ENCODE measurements around the gene SHOX.

Gene SHOX

GRCh38 chrX:689983-690382 is 59.4 kb downstream of the SHOX start:
- DNase-seq: no peak
- intact Hi-C loops (cut with DNase I): no loop called here

DNA sequence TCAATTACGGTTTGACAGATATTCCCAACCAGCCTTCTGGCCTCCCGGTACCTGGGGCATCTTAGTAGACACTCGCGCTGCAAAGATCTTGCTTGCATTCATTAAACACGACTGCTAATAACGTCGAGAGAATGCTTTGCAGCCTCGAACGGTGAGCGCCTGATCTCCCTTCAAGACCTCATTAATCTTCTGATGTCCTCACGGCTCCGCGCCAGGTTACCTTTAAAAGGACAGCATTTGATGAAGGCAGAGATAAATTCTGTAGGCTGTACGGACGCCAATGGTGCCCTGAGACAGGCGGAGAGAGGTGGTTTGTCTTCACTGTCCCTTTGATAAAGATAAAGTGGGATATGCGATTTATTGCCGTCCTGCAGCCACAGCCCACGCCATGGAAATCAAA is 64.2 kb downstream of the SHOX start:
- DNase-seq: no peak
- intact Hi-C loops (cut with DNase I): no loop called here

DNA sequence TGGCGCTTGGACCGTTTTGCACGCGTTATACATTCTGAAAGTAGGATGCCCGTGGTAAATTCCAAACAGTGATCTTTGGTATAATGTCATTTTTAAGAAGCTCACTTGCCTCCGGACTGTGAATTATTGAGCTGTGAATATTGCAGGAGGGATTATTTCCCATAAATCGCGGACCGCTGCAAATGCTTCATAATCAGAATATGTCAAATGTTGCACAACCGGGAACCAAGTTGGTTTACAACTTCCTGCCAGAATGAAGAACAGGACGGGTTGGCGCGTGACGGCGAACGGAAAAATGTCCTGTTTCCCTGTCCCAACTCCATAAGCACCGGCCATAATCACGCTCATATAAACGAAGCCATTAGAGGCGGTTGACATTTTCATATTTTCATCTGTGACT is 67.6 kb downstream of the SHOX start:
- DNase-seq: peak in 1 of 42 donors; percentile 32
- intact Hi-C loops (cut with DNase I): no loop called here

DNA sequence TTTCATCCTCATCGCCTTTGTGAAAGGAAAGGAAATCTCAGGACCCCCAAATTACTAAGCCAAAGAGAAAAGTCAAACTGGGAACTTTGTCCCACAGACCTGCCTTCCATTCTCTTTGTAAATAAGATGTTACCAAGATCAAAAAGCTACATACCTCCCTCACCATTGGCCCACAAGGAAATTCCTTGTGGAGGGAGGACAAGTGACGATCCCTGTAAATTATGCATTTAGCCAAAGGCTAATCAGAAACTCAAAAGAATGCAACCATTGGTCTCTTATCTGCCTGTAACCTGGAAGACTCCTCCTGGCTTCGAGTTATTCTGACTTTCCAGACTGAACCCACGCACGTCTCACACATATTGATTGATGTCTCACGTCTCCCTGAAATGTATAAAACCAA is 70.3 kb downstream of the SHOX start:
- intact Hi-C loops (cut with DNase I): no loop called here
- no peak for DNase-seq

GRCh38 chrX:701673-702072 is 71.1 kb downstream of the SHOX start:
- DNase-seq: peak in 1 of 42 donors; percentile 17
- intact Hi-C loops (cut with DNase I): no loop called here

DNA sequence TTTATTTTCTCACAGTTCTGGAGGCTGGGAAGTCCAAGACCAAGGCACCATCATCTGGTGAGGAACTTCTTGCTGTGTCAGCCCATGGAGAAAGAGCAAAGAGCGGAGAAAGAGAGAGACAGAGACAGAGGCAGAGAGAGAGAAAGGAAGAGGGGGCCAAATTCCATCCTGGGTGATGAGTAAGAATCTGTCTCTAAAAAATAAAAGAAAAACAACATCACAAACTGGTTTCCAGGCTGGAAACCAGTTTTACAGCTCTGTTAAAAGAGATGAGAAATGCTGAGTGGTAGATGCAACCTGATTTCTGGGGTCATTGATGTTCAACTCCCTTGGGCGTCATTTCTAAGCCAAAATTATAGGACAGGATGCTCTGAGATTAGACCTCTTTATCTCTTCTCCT is 72.9 kb downstream of the SHOX start:
- intact Hi-C loops (cut with DNase I): no loop called here
- DNase-seq: peak in 1 of 42 donors; percentile 5

DNA sequence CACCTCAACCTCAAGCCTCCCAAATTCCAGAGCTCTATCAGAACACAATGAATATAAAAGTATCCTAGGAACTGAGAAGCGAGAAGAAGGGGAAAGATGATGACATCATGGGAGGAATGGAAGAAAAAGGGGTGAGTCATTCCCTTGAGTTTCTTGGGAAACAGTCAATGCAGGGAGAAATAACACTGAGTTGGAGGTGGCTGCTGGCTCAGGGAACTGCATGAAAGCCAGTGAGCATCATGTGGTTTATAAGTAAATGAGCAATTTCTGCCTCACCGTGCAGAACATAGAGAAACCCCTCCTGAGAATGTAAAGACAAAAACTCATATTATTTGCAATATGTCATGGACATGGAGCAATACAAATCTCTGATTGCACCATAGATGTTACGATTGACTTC is 73.3 kb downstream of the SHOX start:
- DNase-seq: peak in 1 of 42 donors; percentile 14
- intact Hi-C loops (cut with DNase I): no loop called here

All from head of caudate nucleus (tissue), 42 donors.